Upper lobe of left lung (tissue), 6 donors: ENCODE measurements around the gene VWA7. TPM values are rescaled to one million over a fixed set of nuclear protein-coding genes. Genes with fewer than 3 reads are reported as not detected.
A peak's percentile ranks its signal among the peaks of the same experiment; 100 is the strongest.
"Not testable (repeated sequence)": the region's sequence is repeated elsewhere in the genome, so short reads cannot be mapped to it uniquely, and the experiment has no call there.

Experiments used
- ATAC-seq, 2 donors: fragments of 200-7000 bp; cut with Tn5 transposase; one replicate each; pipeline ENCODE4 v1.9.1; 2022; ENCODE audit warnings: mild to moderate bottlenecking in 2 of 2, moderate library complexity in 2 of 2; ENCODE audit not compliant: low FRiP score in 2 of 2
- DNase-seq, 2 donors: peaks; one replicate each; pipeline ENCODE4 v3.0.0-alpha.2; 2019 to 2020
- H3K27ac ChIP-seq, 4 donors: fragments of 200-600 bp; sonication (generic); one replicate each; pipeline ENCODE4 v1.5.1; 2016 to 2019
- H3K27me3 ChIP-seq, 4 donors: fragments of 200-600 bp; sonication (generic); one replicate each; pipeline ENCODE4 v1.5.1; 2017 to 2019
- H3K36me3 ChIP-seq, 4 donors: fragments of 200-600 bp; sonication (generic); one replicate each; pipeline ENCODE4 v1.5.1; 2016 to 2019
- H3K4me1 ChIP-seq, 4 donors: fragments of 200-600 bp; sonication (generic); one replicate each; pipeline ENCODE4 v1.5.1; 2018 to 2019
- H3K4me3 ChIP-seq, 4 donors: fragments of 200-600 bp; sonication (generic); one replicate each; pipeline ENCODE4 v1.5.1; 2017 to 2019; ENCODE audit warnings: mild to moderate bottlenecking in 2 of 4, moderate library complexity in 1 of 4
- H3K9me3 ChIP-seq, 4 donors: fragments of 200-600 bp; sonication (generic); one replicate each; pipeline ENCODE4 v1.5.1; 2018 to 2019
- EP300 ChIP-seq, 4 donors: sonication (generic); formaldehyde crosslinking; IDR thresholded peaks; one replicate each; pipeline ENCODE4 v1.5.1; 2017; ENCODE audit warnings: antibody characterized with exemption in 4 of 4, control low read depth in 2 of 4
- POLR2A ChIP-seq, 4 donors: fragments of 450-650 bp; IDR thresholded peaks; one replicate each; pipeline ENCODE4 v1.5.1; 2016 to 2017; ENCODE audit warnings: antibody characterized with exemption in 4 of 4, mild to moderate bottlenecking in 2 of 4
- POLR2AphosphoS5 ChIP-seq, 2 donors: sonication (generic); formaldehyde crosslinking; IDR thresholded peaks; one replicate each; pipeline ENCODE4 v1.5.1; 2017; ENCODE audit warnings: antibody characterized with exemption in 2 of 2
- WGBS, 2 donors: methylation state at CpG; one replicate each; pipeline ENCODE4 v1.1.5; 2017 to 2018; 5-methylcytosine and 5-hydroxymethylcytosine counted together
- total RNA-seq, 6 donors: library from RNA; depleted of rRNA in 4 of 6; stranded (reverse); fragments of >200 nt in 4 of 6; gene quantifications; one replicate each; pipeline versions ENCODE4 v1.1.0 to v1.2.1, GENCODE V29; 2016 to 2021
- TF ChIP-seq, protein P1 (sequence below), 6 experiments: fragments of 450-650 bp in 4 of 6; fragments of 200-600 bp in 2 of 6; sonication (generic) in 2 of 6; IDR thresholded peaks; one replicate each; pipeline ENCODE4 v1.5.1; 2016 to 2019; ENCODE audit warnings: antibody characterized with exemption in 6 of 6
- donor health status: DM: no; HTN: no; CAD: no; lungs with moderate emphysema.
- donor health status: DM: no; HTN: yes; CAD: no; lungs with severe emphysema.

The VWA7 gene
- total RNA-seq, 6 donors from 2014 or later = 4.0 to 7.4 (median 6.6) TPM

DNA sequence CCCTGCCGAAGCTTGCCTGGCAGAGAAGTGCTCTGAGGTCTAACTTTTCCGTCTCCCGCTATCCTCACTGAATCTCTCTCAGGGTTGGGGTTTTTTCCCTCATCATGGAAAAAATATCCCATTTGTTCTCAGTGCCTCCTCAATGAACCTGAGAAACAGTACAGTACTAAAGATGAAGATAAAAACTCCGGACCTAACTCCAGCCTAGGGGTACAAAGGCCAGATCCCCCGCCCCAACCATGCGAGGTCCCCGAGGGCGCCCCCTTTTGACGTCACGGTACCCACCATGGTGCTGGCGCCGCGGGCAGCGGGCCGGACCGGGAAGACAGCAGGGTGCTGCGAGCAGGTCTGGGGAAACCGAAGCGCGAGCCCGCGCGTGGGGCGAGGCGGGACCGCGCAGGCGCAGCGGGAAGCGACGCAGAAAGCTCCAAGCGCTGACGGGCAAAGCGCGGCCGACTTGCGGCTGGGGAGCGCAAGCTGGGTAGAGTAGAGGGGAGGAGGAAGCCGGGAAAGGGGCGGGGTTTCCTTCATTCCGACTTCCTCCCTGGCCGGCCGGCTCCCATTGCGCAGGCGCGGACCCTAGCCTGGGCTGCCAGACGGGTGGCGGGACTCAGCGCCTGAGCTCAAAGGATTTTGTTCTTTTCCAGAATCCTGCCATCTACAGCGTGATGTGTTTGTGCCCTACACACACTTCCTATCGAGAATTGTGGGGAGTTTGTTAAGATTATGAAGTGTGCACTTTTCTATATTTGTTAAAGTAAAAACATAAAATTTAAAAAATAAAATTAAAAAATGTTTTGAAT lies 29.5 kb upstream of the VWA7 start, which contains the start of gene LSM2:
Gene LSM2 (minus strand): TSS at position 497 of the 803 bp plus-strand sequence. CDS start 209 bp downstream, at position 288.
- Histone ChIP-seq H3K36me3 (peaks cover 0 to 15% (median 7%) of the 10 kb centered on the region in 4 donors), H3K4me1 (peaks cover 13 to 15% (median 14%) of the 10 kb centered on the region in 4 donors), H3K4me3 (peak within 1 kb of the TSS; percentile 50 to 66 (median 58)), H3K27ac (peak within 1 kb of the TSS; percentile 87 to 98 (median 92)), H3K9me3 (no peaks in the 10 kb centered on the region), H3K27me3 (no peaks in the 10 kb centered on the region)
- ATAC-seq = peak; percentile 98 to 100
- TF ChIP-seq, protein P1, sequence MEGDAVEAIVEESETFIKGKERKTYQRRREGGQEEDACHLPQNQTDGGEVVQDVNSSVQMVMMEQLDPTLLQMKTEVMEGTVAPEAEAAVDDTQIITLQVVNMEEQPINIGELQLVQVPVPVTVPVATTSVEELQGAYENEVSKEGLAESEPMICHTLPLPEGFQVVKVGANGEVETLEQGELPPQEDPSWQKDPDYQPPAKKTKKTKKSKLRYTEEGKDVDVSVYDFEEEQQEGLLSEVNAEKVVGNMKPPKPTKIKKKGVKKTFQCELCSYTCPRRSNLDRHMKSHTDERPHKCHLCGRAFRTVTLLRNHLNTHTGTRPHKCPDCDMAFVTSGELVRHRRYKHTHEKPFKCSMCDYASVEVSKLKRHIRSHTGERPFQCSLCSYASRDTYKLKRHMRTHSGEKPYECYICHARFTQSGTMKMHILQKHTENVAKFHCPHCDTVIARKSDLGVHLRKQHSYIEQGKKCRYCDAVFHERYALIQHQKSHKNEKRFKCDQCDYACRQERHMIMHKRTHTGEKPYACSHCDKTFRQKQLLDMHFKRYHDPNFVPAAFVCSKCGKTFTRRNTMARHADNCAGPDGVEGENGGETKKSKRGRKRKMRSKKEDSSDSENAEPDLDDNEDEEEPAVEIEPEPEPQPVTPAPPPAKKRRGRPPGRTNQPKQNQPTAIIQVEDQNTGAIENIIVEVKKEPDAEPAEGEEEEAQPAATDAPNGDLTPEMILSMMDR (IDR thresholded peaks at IDR 0.05) = peak in 3 of 6 experiments; percentile 31 to 49 (median 33)
- peak; percentile 90 to 97 for TF ChIP-seq POLR2AphosphoS5 (IDR thresholded peaks at IDR 0.05)
- peak in 3 of 4 donors; percentile 43 to 87 (median 86) for TF ChIP-seq POLR2A (IDR thresholded peaks at IDR 0.05)
- peak in 1 of 4 donors; percentile 55 for TF ChIP-seq EP300 (IDR thresholded peaks at IDR 0.05)
- 0% methylated on average over 40 to 51 of the region's 51 CpGs for WGBS, 2 donors
- DNase-seq = peak; percentile 99

DNA sequence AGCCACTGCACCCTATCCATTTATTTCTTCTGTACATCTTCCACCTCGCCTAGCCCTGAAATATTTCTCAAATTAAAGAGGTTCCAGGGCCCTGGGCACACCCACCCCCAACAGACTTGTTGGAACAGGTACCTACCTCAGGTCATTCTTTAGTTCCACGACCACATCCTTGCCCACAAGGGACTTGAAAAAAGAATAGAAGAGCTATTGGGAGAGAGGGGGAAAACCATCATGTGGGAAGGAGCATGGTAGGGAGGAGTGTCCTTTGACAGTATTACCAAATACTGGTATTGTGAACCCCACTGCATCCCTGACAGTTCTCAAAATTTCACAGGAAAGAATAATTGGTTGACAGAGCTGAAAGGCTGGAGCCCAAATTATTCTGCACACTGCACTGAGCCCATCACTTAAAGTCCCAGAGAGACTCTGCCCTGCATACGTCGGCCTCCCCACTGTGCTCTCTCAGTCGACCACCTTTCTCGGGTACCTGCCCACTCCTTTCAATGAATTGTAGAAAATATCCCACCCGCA lies 28.9 kb upstream of the VWA7 start:
- WGBS, 2 donors = 15 to 16% methylated on average over 7 of the region's 7 CpGs
- Histone ChIP-seq H3K27me3 (no peaks in the 10 kb centered on the region), H3K4me3 (peak overlapping the region; percentile 50 to 66 (median 58)), H3K36me3 (peaks cover 0 to 20% (median 10%) of the 10 kb centered on the region in 4 donors), H3K9me3 (no peaks in the 10 kb centered on the region), H3K27ac (peak overlapping the region; percentile 87 to 98 (median 92)), H3K4me1 (peaks cover 13 to 15% (median 14%) of the 10 kb centered on the region in 4 donors)
- TF ChIP-seq POLR2AphosphoS5 (IDR thresholded peaks at IDR 0.05) = no peak
- TF ChIP-seq, protein P1 (IDR thresholded peaks at IDR 0.05) = no peak
- TF ChIP-seq POLR2A (IDR thresholded peaks at IDR 0.05) = no peak
- no peak for TF ChIP-seq EP300 (IDR thresholded peaks at IDR 0.05)
- DNase-seq (no peak), ATAC-seq (peak in 1 of 2 donors; percentile 20)

DNA sequence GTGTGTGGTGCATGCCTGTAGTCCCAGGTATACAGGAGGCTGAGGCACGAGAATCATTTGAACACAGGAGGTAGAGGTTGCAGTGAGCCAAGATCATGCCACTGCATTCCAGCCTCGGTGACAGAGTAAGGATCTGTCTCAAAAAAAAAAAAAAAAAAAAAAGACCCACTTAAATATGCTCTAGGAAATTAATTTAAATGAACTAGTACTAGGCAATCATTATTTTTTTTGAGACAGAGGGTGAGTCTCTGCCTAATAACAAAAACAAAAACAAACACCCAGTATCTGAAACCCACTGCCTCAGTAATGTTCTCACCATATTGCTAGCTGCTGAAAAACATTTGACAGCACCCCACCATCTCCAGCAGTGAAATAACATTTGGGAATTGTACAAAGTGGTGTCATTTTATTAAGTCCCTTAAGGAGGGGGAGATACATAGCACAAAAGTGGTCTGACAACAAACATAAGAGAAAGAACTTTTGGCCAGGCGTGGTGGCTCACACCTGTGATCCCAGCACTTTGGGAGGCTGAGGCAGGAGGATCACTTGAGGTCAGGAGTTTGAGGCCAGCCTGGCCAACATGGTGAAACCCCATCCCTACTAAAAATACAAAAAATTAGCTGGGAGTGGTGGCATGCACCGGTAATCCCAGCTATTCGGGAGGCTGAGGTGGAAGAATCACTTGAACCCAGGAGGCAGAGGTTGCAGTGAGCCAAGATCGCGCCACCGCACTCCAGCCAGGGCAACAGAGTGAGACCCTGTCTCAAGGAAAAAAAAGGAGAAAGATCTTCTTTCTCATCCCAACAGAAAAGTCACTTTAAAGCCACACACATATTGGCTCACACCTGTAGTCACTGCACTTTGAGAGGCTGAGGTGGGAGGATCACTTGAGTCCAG lies 24.2 kb upstream of the VWA7 start:
- H3K4me3 ChIP-seq, DNase-seq, H3K9me3 ChIP-seq, ATAC-seq, H3K27ac ChIP-seq, H3K27me3 ChIP-seq: not testable (repeated sequence)
- Histone ChIP-seq H3K4me1 (peaks cover 6 to 14% (median 10%) of the 10 kb centered on the region in 4 donors), H3K36me3 (peaks cover 0 to 21% (median 12%) of the 10 kb centered on the region in 4 donors)
- WGBS, 2 donors = 90 to 92% methylated on average over 8 of the region's 8 CpGs

DNA sequence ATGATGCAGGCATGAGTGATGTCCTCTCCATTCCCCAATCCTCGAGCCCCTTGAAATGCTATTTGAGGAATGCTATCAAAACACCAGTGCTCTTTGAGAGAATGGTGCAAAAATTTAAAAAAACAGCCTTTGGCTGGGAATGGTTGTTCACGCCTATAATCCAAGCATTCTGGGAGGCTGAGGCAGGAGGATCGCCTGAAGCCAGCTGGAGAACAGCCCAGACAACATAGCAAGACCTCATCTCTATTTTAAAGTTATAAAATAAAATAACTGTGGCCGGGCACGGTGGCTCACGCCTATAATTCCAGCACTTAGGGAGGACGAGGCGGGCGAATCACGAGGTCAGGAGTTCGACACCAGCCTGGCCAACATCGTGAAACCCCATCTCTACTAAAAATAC lies 22.7 kb upstream of the VWA7 start:
- ATAC-seq (no peak), DNase-seq (no peak)
- H3K36me3 ChIP-seq = peaks cover 0 to 21% (median 12%) of the 10 kb centered on the region in 4 donors
- H3K4me1 ChIP-seq = peaks cover 3 to 9% (median 9%) of the 10 kb centered on the region in 4 donors
- no peaks in the 10 kb centered on the region for H3K9me3 ChIP-seq
- no peak overlapping the region for H3K27ac ChIP-seq
- 92 to 94% methylated on average over 12 of the region's 12 CpGs for WGBS, 2 donors
- no peaks in the 10 kb centered on the region for H3K27me3 ChIP-seq
- TF ChIP-seq EP300 (IDR thresholded peaks at IDR 0.05) = no peak
- no peak for TF ChIP-seq POLR2A (IDR thresholded peaks at IDR 0.05)
- TF ChIP-seq, protein P1 (IDR thresholded peaks at IDR 0.05) = no peak
- TF ChIP-seq POLR2AphosphoS5 (IDR thresholded peaks at IDR 0.05) = no peak
- H3K4me3 ChIP-seq = no peak overlapping the region
